IMR-90 (cell line): Measurements from ENCODE around the gene VDR. TPM values are rescaled to one million over a fixed set of nuclear protein-coding genes. Genes with fewer than 3 reads are reported as not detected.
A peak's percentile ranks its signal among the peaks of the same experiment; 100 is the strongest.

Experiments
- ATAC-seq: fragments of 200-7000 bp; cut with Tn5 transposase; 2 replicates; pipeline ENCODE4 v1.9.1; 2020; ENCODE audit warnings: low read depth, mild to moderate bottlenecking, moderate library complexity
- BruUV-seq: library from RNA; stranded (reverse); fragments of 400-500 nt; replicated peaks from 2 replicates; lab custom pipeline; 2021; lab: Mats Ljungman, UMichigan
- CTCF ChIA-PET: fragments of 300-600 bp; formaldehyde crosslinking; extraction: SDS; loops from one replicate; lab custom pipeline; 2021; ENCODE audit warnings: antibody characterized with exemption; lab: Yijun Ruan, JAX
- POLR2A ChIA-PET: fragments of 300-600 bp; sonication (Branson Sonifier 250); formaldehyde crosslinking; loops from one replicate; lab custom pipeline; 2022; ENCODE audit warnings: antibody characterized with exemption; ENCODE audit not compliant: unreplicated experiment; lab: Charles Lee
- DNase-seq: peaks from one replicate; pipeline ENCODE4 v3.0.0; 2013
- H2AFZ ChIP-seq: replicated peaks from 2 replicates; pipeline ENCODE3; 2013; ENCODE audit warnings: low read length, mild to moderate bottlenecking; ENCODE audit not compliant: poor library complexity
- H2AK5ac ChIP-seq: 2 replicates; pipeline ENCODE4 v1.6.1; 2013; ENCODE audit warnings: low read depth, low read length, inconsistent platforms
- H2AK9ac ChIP-seq: replicated peaks from 2 replicates; pipeline ENCODE3; 2013; ENCODE audit warnings: mild to moderate bottlenecking, low read depth, low read length, moderate library complexity; ENCODE audit not compliant: poor library complexity
- H2BK120ac ChIP-seq: 2 replicates; pipeline ENCODE4 v1.6.1; 2013; ENCODE audit warnings: low read depth, low read length, inconsistent platforms
- H2BK15ac ChIP-seq: 3 replicates; pipeline ENCODE4 v1.6.1; 2013; ENCODE audit warnings: low read depth, low read length, inconsistent platforms
- H2BK20ac ChIP-seq: 2 replicates; pipeline ENCODE4 v1.6.1; 2013; ENCODE audit warnings: low read depth, mild to moderate bottlenecking, inconsistent platforms, low read length, moderate library complexity
- H2BK5ac ChIP-seq: 2 replicates; pipeline ENCODE4 v1.6.1; 2013; ENCODE audit warnings: mild to moderate bottlenecking, low read depth, low read length, inconsistent platforms; ENCODE audit not compliant: poor library complexity, severe bottlenecking
- H3K14ac ChIP-seq: replicated peaks from 2 replicates; pipeline ENCODE4 v1.6.1; 2013; ENCODE audit warnings: low read depth, low read length, inconsistent platforms
- H3K18ac ChIP-seq: 2 replicates; pipeline ENCODE4 v1.6.1; 2013; ENCODE audit warnings: low read depth, low read length, control low read depth
- H3K23ac ChIP-seq: 2 replicates; pipeline ENCODE4 v1.6.1; 2013; ENCODE audit warnings: low read depth, low read length, inconsistent platforms
- H3K27ac ChIP-seq: 2 replicates; pipeline ENCODE4 v1.5.1; 2013; ENCODE audit warnings: mild to moderate bottlenecking, control low read depth, low read length; ENCODE audit not compliant: insufficient read depth
- H3K27me3 ChIP-seq: 2 replicates; pipeline ENCODE4 v1.6.1; 2013; ENCODE audit warnings: low read length; ENCODE audit not compliant: control insufficient read depth, insufficient read depth
- H3K36me3 ChIP-seq: 2 replicates; pipeline ENCODE4 v1.6.1; 2013; ENCODE audit warnings: low read length, mixed read lengths; ENCODE audit not compliant: control insufficient read depth, insufficient read depth
- H3K4ac ChIP-seq: 2 replicates; pipeline ENCODE4 v1.6.1; 2013; ENCODE audit warnings: low read depth, low read length, inconsistent platforms
- H3K4me1 ChIP-seq: 2 replicates; pipeline ENCODE4 v1.6.1; 2013; ENCODE audit warnings: low read length, mixed read lengths; ENCODE audit not compliant: control insufficient read depth, insufficient read depth
- H3K4me2 ChIP-seq: 2 replicates; pipeline ENCODE4 v1.6.1; 2013; ENCODE audit warnings: low read depth, mild to moderate bottlenecking, control low read depth, low read length, moderate library complexity
- H3K4me3 ChIP-seq: 2 replicates; pipeline ENCODE4 v1.5.1; 2013; ENCODE audit warnings: low read depth, mild to moderate bottlenecking, control low read depth, low read length, moderate library complexity; ENCODE audit not compliant: insufficient read depth
- H3K56ac ChIP-seq: 2 replicates; pipeline ENCODE4 v1.6.1; 2013; ENCODE audit warnings: low read length, inconsistent platforms; ENCODE audit not compliant: insufficient read depth; ENCODE audit errors: extremely low read depth
- H3K79me1 ChIP-seq, 2 experiments: 2 replicates each; pipeline ENCODE4 v1.6.1; 2013; ENCODE audit warnings: low read length in 2 of 2, inconsistent platforms in 1 of 2, low read depth in 1 of 2
- H3K9ac ChIP-seq: 2 replicates; pipeline ENCODE4 v1.6.1; 2013; ENCODE audit warnings: low read depth, low read length, control low read depth
- H3K9me1 ChIP-seq: 2 replicates; pipeline ENCODE4 v1.6.1; 2013; ENCODE audit warnings: low read length, inconsistent platforms; ENCODE audit not compliant: insufficient read depth
- H3K9me3 ChIP-seq: 2 replicates; pipeline ENCODE4 v1.6.1; 2013; ENCODE audit warnings: low read length; ENCODE audit not compliant: control insufficient read depth, insufficient read depth
- H4K20me1 ChIP-seq: 2 replicates; pipeline ENCODE4 v1.6.1; 2013; ENCODE audit warnings: low read length, inconsistent platforms; ENCODE audit not compliant: insufficient read depth
- H4K5ac ChIP-seq: 2 replicates; pipeline ENCODE4 v1.6.1; 2013; ENCODE audit warnings: mild to moderate bottlenecking, low read depth, low read length, control low read depth
- H4K8ac ChIP-seq, 2 experiments: 2 replicates each; pipeline ENCODE4 v1.6.1; 2013; ENCODE audit warnings: low read depth in 2 of 2, low read length in 2 of 2, control low read depth in 1 of 2, inconsistent platforms in 1 of 2
- H4K91ac ChIP-seq: 2 replicates; pipeline ENCODE4 v1.6.1; 2013; ENCODE audit warnings: low read depth, low read length, inconsistent platforms; ENCODE audit not compliant: insufficient read depth
- BHLHE40 ChIP-seq: fragments of 150-350 bp; IDR thresholded peaks from 2 replicates; pipeline ENCODE4 v1.6.1; 2016; ENCODE audit warnings: mild to moderate bottlenecking, low read depth, low read length
- CEBPB ChIP-seq: IDR thresholded peaks from 2 replicates; pipeline ENCODE4 v1.6.1; 2012; ENCODE audit warnings: low read depth, low read length, improper control_type of control experiment
- CHD1 ChIP-seq: IDR thresholded peaks from 2 replicates; pipeline ENCODE4 v1.6.1; 2012; ENCODE audit warnings: low read depth, low read length, improper control_type of control experiment
- CTCF ChIP-seq: conservative IDR thresholded peaks from 2 replicates; pipeline ENCODE4 v1.5.1; 2012; ENCODE audit warnings: mild to moderate bottlenecking, low read depth, low read length, improper control_type of control experiment
- ELK1 ChIP-seq: fragments of 150-350 bp; IDR thresholded peaks from 2 replicates; pipeline ENCODE4 v1.6.1; 2016; ENCODE audit warnings: low read depth, mild to moderate bottlenecking, low read length, moderate library complexity, borderline replicate concordance
- FOS ChIP-seq: fragments of 150-350 bp; IDR thresholded peaks from 2 replicates; pipeline ENCODE4 v1.6.1; 2016; ENCODE audit warnings: low read depth, low read length
- MAFK ChIP-seq: IDR thresholded peaks from 2 replicates; pipeline ENCODE4 v1.6.1; 2012; ENCODE audit warnings: low read depth, low read length, improper control_type of control experiment
- MAZ ChIP-seq: IDR thresholded peaks from 2 replicates; pipeline ENCODE4 v1.6.1; 2012; ENCODE audit warnings: low read depth, mild to moderate bottlenecking, low read length, improper control_type of control experiment, moderate library complexity, borderline replicate concordance
- MXI1 ChIP-seq: IDR thresholded peaks from 2 replicates; pipeline ENCODE4 v1.6.1; 2012; ENCODE audit warnings: low read depth, mild to moderate bottlenecking, low read length, moderate library complexity, borderline replicate concordance
- NFE2L2 ChIP-seq: fragments of 150-350 bp; IDR thresholded peaks from 2 replicates; pipeline ENCODE4 v1.6.1; 2016; ENCODE audit warnings: low read depth, mild to moderate bottlenecking, low read length
- POLR2A ChIP-seq: IDR thresholded peaks from 2 replicates; pipeline ENCODE4 v1.6.1; 2012; ENCODE audit warnings: mild to moderate bottlenecking, low read depth, low read length
- RAD21 ChIP-seq: IDR thresholded peaks from 2 replicates; pipeline ENCODE4 v1.6.1; 2012; ENCODE audit warnings: low read length, improper control_type of control experiment
- RCOR1 ChIP-seq: IDR thresholded peaks from 2 replicates; pipeline ENCODE4 v1.6.1; 2012; ENCODE audit warnings: mild to moderate bottlenecking, low read length, improper control_type of control experiment; ENCODE audit not compliant: insufficient replicate concordance
- RFX5 ChIP-seq: IDR thresholded peaks from 2 replicates; pipeline ENCODE4 v1.8.0; 2012; ENCODE audit warnings: low read depth, mild to moderate bottlenecking, low read length, moderate library complexity
- SMC3 ChIP-seq: fragments of 150-350 bp; IDR thresholded peaks from 2 replicates; pipeline ENCODE4 v1.6.1; 2016; ENCODE audit warnings: low read depth, mild to moderate bottlenecking, antibody characterized with exemption, low read length, moderate library complexity
- USF2 ChIP-seq: fragments of 150-350 bp; IDR thresholded peaks from 2 replicates; pipeline ENCODE4 v1.6.1; 2017; ENCODE audit warnings: mild to moderate bottlenecking, antibody characterized with exemption, low read length, low read depth
- dilution Hi-C: fragments of 300-500 bp; cut with HindIII; formaldehyde crosslinking; loops from one replicate; pipeline ENCODE4 v1.14.3; 2018; ENCODE audit warnings: low sequenced_read_pairs; ENCODE audit not compliant: unreplicated experiment
- in situ Hi-C: fragments of 300-500 bp; cut with MboI; formaldehyde crosslinking; loops from 3 replicates; pipeline ENCODE4 v1.14.3; 2019; ENCODE audit warnings: low sequenced_read_pairs, inconsistent platforms, mixed read lengths
- intact Hi-C: fragments of 100-400 bp; cut with micrococcal nuclease; formaldehyde crosslinking; loops from 2 replicates; pipeline ENCODE4 v1.10.0; 2022
- polyA plus RNA-seq, 3 experiments: library from polyadenylated mRNA; depleted of rRNA; stranded (reverse); fragments of >200 nt; gene quantifications; 2 replicates each; pipeline ENCODE4 v1.2.3, GENCODE V29; 2012; ENCODE audit warnings: low replicate concordance in 1 of 3
- total RNA-seq: library from RNA; depleted of rRNA; stranded (reverse); fragments of >200 nt; gene quantifications from 2 replicates; pipeline ENCODE4 v1.2.3, GENCODE V29; 2012

The VDR gene
- total and polyA plus RNA-seq, 2 of the 4 experiments (the other 2 are of a cell fraction), result 5.4 to 8.5 TPM

GRCh38 chr12:47876440-47876960, 28.3 kb downstream of the VDR start:
- no peak overlapping the region for H3K27ac ChIP-seq
- POLR2A ChIA-PET, result no interaction called here
- no peak overlapping the region for H3K56ac ChIP-seq
- no peak overlapping the region for H3K9ac ChIP-seq
- no peaks in the 10 kb centered on the region for H4K20me1 ChIP-seq
- H4K91ac ChIP-seq, result peak overlapping the region; percentile 60; the same call in 1 of the 2 replicates
- H2BK5ac ChIP-seq, result peak overlapping the region; percentile 48
- no peak overlapping the region for H3K4me2 ChIP-seq
- H2AK9ac ChIP-seq, result no peak overlapping the region
- no peaks in the 10 kb centered on the region for H3K27me3 ChIP-seq
- peaks cover 6% of the 10 kb centered on the region; the same call in 1 of the 2 replicates for H3K9me1 ChIP-seq
- ATAC-seq, result no peak
- BruUV-seq, result no TSS peak
- H2AK5ac ChIP-seq, result peak overlapping the region; percentile 75
- intact Hi-C loops, result no loop called here
- H2BK120ac ChIP-seq, result peak overlapping the region; percentile 50; the same call in 1 of the 2 replicates
- peak overlapping the region in 1 of 2 experiments; percentile 22; a peak in 2 of 4 replicates for H4K8ac ChIP-seq
- H2BK20ac ChIP-seq, result peak overlapping the region; percentile 21; the same call in 1 of the 2 replicates
- DNase-seq, result no peak
- TF ChIP-seq MAFK, result no peak
- TF ChIP-seq CHD1, result no peak
- TF ChIP-seq SMC3, result no peak
- TF ChIP-seq BHLHE40, result no peak
- no peak for TF ChIP-seq CTCF
- no peak for TF ChIP-seq USF2
- TF ChIP-seq FOS, result no peak
- TF ChIP-seq RCOR1, result no peak
- no peak for TF ChIP-seq NFE2L2
- no peak for TF ChIP-seq POLR2A
- no peak for TF ChIP-seq MAZ
- TF ChIP-seq CEBPB, result no peak
- TF ChIP-seq MXI1, result no peak
- TF ChIP-seq ELK1, result no peak
- TF ChIP-seq RAD21, result no peak
- TF ChIP-seq RFX5, result no peak
- no peaks in the 10 kb centered on the region for H3K9me3 ChIP-seq
- H4K5ac ChIP-seq, result 0 out of 2 replicates have a peak overlapping the region, but pooled peaks have one; percentile 14
- peaks cover 8% of the 10 kb centered on the region for H3K36me3 ChIP-seq
- H3K79me1 ChIP-seq, result 0 out of 4 replicates have a peak, but pooled peaks cover 0 to 6% of the 10 kb centered on the region in 2 experiments
- dilution Hi-C loops, result no loop called here
- peak overlapping the region; percentile 75; the same call in 1 of the 2 replicates for H3K23ac ChIP-seq
- in situ Hi-C loops, result no loop called here
- no peak overlapping the region for H2AFZ ChIP-seq
- H3K4me3 ChIP-seq, result no peak overlapping the region
- peak overlapping the region; percentile 50; the same call in 1 of the 3 replicates for H2BK15ac ChIP-seq
- peak overlapping the region; percentile 73 for H3K18ac ChIP-seq
- peak overlapping the region; percentile 42 for H3K4ac ChIP-seq
- CTCF ChIA-PET, result no interaction called here
- H3K14ac ChIP-seq, result peak overlapping the region; percentile 74
- peaks cover 14% of the 10 kb centered on the region for H3K4me1 ChIP-seq
